ENCODE results near the gene SLC5A5.

SLC5A5 gene

DNA sequence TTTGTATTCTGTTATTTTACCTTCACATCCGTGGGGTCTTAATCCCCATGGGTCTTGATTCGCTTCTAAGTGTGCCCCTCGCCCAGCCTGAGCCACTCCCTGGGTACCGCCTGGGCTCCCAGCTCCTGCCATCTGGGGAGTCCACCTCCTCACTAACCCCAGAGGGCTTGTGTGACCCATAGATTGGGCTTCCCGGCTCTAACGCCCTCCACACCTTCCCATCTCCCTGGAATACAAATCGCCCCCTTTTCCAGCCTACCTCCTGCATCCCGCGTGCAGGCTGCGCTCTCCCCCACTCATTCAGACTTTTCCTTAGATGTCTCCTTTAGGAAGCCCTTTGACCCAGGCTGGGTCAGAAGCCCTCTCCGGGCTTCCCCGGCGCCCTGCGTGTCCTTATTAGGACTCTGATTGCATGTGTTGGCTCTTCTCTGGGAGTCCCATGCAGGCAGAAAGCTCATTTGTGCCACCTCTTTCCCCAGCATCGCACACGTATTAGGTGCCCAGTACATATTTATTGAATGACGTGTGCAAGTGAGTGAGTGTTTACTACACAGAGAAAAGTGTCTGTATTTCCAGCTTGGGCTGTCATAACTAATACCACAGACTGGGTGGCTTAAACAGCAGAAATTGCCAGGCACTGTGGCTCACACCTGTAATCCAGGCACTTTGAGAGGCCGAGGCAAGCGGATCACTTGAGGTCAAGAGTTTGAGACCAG lies 61.8 kb downstream of the SLC5A5 start:
- peak overlapping the region; percentile 95 for H3K9ac ChIP-seq (ENCODE audit: low read depth, low read length, poor library complexity, severe bottlenecking)
- H2AFZ ChIP-seq (ENCODE audit: low read length): no peak overlapping the region; the same call in 1 of the 2 replicates
- TF ChIP-seq, protein P1, sequence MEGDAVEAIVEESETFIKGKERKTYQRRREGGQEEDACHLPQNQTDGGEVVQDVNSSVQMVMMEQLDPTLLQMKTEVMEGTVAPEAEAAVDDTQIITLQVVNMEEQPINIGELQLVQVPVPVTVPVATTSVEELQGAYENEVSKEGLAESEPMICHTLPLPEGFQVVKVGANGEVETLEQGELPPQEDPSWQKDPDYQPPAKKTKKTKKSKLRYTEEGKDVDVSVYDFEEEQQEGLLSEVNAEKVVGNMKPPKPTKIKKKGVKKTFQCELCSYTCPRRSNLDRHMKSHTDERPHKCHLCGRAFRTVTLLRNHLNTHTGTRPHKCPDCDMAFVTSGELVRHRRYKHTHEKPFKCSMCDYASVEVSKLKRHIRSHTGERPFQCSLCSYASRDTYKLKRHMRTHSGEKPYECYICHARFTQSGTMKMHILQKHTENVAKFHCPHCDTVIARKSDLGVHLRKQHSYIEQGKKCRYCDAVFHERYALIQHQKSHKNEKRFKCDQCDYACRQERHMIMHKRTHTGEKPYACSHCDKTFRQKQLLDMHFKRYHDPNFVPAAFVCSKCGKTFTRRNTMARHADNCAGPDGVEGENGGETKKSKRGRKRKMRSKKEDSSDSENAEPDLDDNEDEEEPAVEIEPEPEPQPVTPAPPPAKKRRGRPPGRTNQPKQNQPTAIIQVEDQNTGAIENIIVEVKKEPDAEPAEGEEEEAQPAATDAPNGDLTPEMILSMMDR (conservative IDR thresholded peaks at IDR 0.05; ENCODE audit: low read length): no peak
- no peak for TF ChIP-seq EZH2phosphoT487 (IDR thresholded peaks at IDR 0.05; ENCODE audit: borderline replicate concordance)
- H3K36me3 ChIP-seq (ENCODE audit: insufficient read depth, low read length): no peaks in the 10 kb centered on the region
- H3K9me3 ChIP-seq (ENCODE audit: insufficient read depth, low read depth, low read length): no peaks in the 10 kb centered on the region
- H3K4me3 ChIP-seq (ENCODE audit: low read length, poor library complexity, severe bottlenecking): peak overlapping the region; percentile 99
- H3K4me2 ChIP-seq (ENCODE audit: low read depth, low read length, poor library complexity, severe bottlenecking): peak overlapping the region; percentile 95
- H3K79me2 ChIP-seq (ENCODE audit: insufficient read depth, low read length): peaks cover 21% of the 10 kb centered on the region
- H4K20me1 ChIP-seq (ENCODE audit: insufficient read depth, low read length, poor library complexity, severe bottlenecking): no peaks in the 10 kb centered on the region
- no peaks in the 10 kb centered on the region for H3F3A ChIP-seq (ENCODE audit: low read depth)
- H3K9me2 ChIP-seq (replicated peaks; ENCODE audit: low read depth, low read length): no peaks in the 10 kb centered on the region
- H3K4me1 ChIP-seq (ENCODE audit: insufficient read depth, low read length, poor library complexity, severe bottlenecking): peaks cover 10% of the 10 kb centered on the region
- no peaks in the 10 kb centered on the region for H3K27me3 ChIP-seq (ENCODE audit: insufficient read depth, low read length, poor library complexity, severe bottlenecking)

DNA sequence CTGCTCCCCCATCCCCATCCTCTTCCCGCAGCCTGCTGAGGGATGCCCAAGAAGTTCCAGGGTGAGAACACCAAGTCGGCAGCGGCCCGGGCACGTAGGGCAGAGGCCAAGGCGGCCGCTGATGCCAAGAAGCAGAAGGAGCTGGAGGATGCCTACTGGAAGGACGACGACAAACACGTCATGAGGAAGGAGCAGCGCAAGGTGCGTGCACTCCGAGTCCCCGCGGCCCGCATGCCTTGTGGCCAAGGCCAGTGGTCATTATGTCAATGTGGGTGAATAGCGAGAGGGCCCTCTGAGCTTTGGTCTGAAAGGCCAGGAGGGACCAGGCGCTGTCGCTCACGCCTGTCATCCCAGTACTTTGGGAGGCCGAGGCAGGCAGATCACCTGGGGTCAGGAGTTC lies 64.6 kb downstream of the SLC5A5 start:
- H3F3A ChIP-seq (ENCODE audit: low read depth): no peaks in the 10 kb centered on the region
- no peak for TF ChIP-seq EZH2phosphoT487 (IDR thresholded peaks at IDR 0.05; ENCODE audit: borderline replicate concordance)
- TF ChIP-seq, protein P1 (conservative IDR thresholded peaks at IDR 0.05; ENCODE audit: low read length): no peak
- H3K4me2 ChIP-seq (ENCODE audit: low read depth, low read length, poor library complexity, severe bottlenecking): no peak overlapping the region
- peaks cover 21% of the 10 kb centered on the region for H3K79me2 ChIP-seq (ENCODE audit: insufficient read depth, low read length)
- no peaks in the 10 kb centered on the region for H3K9me2 ChIP-seq (replicated peaks; ENCODE audit: low read depth, low read length)
- no peak overlapping the region for H3K4me3 ChIP-seq (ENCODE audit: low read length, poor library complexity, severe bottlenecking)
- H4K20me1 ChIP-seq (ENCODE audit: insufficient read depth, low read length, poor library complexity, severe bottlenecking): no peaks in the 10 kb centered on the region
- no peak overlapping the region for H2AFZ ChIP-seq (ENCODE audit: low read length)
- H3K9me3 ChIP-seq (ENCODE audit: insufficient read depth, low read depth, low read length): no peaks in the 10 kb centered on the region
- no peak overlapping the region for H3K9ac ChIP-seq (ENCODE audit: low read depth, low read length, poor library complexity, severe bottlenecking)
- H3K27me3 ChIP-seq (ENCODE audit: insufficient read depth, low read length, poor library complexity, severe bottlenecking): no peaks in the 10 kb centered on the region
- peaks cover 10% of the 10 kb centered on the region for H3K4me1 ChIP-seq (ENCODE audit: insufficient read depth, low read length, poor library complexity, severe bottlenecking)
- peaks cover 4% of the 10 kb centered on the region; the same call in 1 of the 2 replicates for H3K36me3 ChIP-seq (ENCODE audit: insufficient read depth, low read length)

DNA sequence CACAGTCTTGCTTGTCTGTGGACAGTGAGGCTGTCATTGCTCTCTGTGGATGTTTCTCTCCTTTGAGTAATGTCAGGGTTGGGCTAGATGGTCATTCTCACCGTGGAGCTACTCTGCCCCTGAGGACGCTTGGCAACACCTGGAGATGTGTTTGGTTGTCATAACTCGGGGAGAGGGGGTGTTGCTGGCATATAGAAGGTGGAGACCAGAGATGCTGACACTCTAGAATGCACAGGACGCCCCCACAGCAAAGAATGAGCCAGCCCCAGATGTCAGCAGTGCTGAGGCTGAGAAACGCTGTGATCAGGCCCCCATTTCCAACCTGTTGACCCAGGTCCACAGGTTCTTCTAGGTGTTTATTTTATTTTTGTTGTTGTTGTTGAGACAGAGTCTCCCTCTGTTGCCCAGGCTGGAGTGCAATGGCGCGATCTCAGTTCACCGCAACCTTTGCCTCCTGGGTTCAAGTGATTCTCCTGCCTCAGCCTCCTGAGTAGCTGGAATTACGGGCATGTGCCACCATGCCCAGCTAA lies 65.7 kb downstream of the SLC5A5 start:
- Histone ChIP-seq H3K9me2 (replicated peaks; ENCODE audit: low read depth, low read length) (no peaks in the 10 kb centered on the region), H3K4me2 (ENCODE audit: low read depth, low read length, poor library complexity, severe bottlenecking) (no peak overlapping the region), H3K36me3 (ENCODE audit: insufficient read depth, low read length) (peaks cover 4% of the 10 kb centered on the region; the same call in 1 of the 2 replicates), H4K20me1 (ENCODE audit: insufficient read depth, low read length, poor library complexity, severe bottlenecking) (no peaks in the 10 kb centered on the region), H3K4me3 (ENCODE audit: low read length, poor library complexity, severe bottlenecking) (no peak overlapping the region), H3K4me1 (ENCODE audit: insufficient read depth, low read length, poor library complexity, severe bottlenecking) (peaks cover 10% of the 10 kb centered on the region), H2AFZ (ENCODE audit: low read length) (no peak overlapping the region), H3K79me2 (ENCODE audit: insufficient read depth, low read length) (peaks cover 21% of the 10 kb centered on the region), H3K9me3 (ENCODE audit: insufficient read depth, low read depth, low read length) (no peaks in the 10 kb centered on the region), H3F3A (ENCODE audit: low read depth) (no peaks in the 10 kb centered on the region), H3K27me3 (ENCODE audit: insufficient read depth, low read length, poor library complexity, severe bottlenecking) (no peaks in the 10 kb centered on the region), H3K9ac (ENCODE audit: low read depth, low read length, poor library complexity, severe bottlenecking) (no peak overlapping the region)
- TF ChIP-seq, protein P1 (conservative IDR thresholded peaks at IDR 0.05; ENCODE audit: low read length): no peak
- no peak for TF ChIP-seq EZH2phosphoT487 (IDR thresholded peaks at IDR 0.05; ENCODE audit: borderline replicate concordance)
